GM19351 (cell line): Measurements from ENCODE around the gene SKOR1.

ENCODE experiments used
- ATAC-seq: cut with Tn5 transposase; IDR thresholded peaks from one replicate; pipeline ENCODE4 v1.9.1; 2021; ENCODE audit warnings: mild to moderate bottlenecking, moderate library complexity; ENCODE audit not compliant: unreplicated experiment

Gene SKOR1

GRCh38 chr15:67815036-67815592 is 10.2 kb upstream of the SKOR1 start:
- ATAC-seq = no peak

GRCh38 chr15:67816668-67817067 is 8.6 kb upstream of the SKOR1 start:
- no peak for ATAC-seq

- no peak for ATAC-seq
Measured at GRCh38 chr15:67818464-67818863, 6.8 kb upstream of the SKOR1 start.

GRCh38 chr15:67819636-67820035 is 5.7 kb upstream of the SKOR1 start:
- no peak for ATAC-seq

GRCh38 chr15:67820122-67820991 is 5.0 kb upstream of the SKOR1 start:
- ATAC-seq = no peak

GRCh38 chr15:67820992-67821783 is 4.1 kb upstream of the SKOR1 start:
- no peak for ATAC-seq

- ATAC-seq = no peak
Measured at GRCh38 chr15:67821784-67822440, 3.4 kb upstream of the SKOR1 start.

- no peak for ATAC-seq
Measured at GRCh38 chr15:67822537-67823313, 2.6 kb upstream of the SKOR1 start.

- no peak for ATAC-seq
Measured at GRCh38 chr15:67823314-67824196, 1.8 kb upstream of the SKOR1 start.

- no peak for ATAC-seq
Measured at GRCh38 chr15:67824197-67824968, 926 bp upstream of the SKOR1 start.

GRCh38 chr15:67825881-67826716 is 790 bp downstream of the SKOR1 start:
- no peak for ATAC-seq

- no peak for ATAC-seq
Measured at GRCh38 chr15:67826717-67827561, 1.6 kb downstream of the SKOR1 start.

GRCh38 chr15:67827562-67828277 is 2.4 kb downstream of the SKOR1 start:
- no peak for ATAC-seq

GRCh38 chr15:67828278-67828968 is 3.1 kb downstream of the SKOR1 start:
- no peak for ATAC-seq

- no peak for ATAC-seq
Measured at GRCh38 chr15:67828969-67829646, 3.8 kb downstream of the SKOR1 start.
